Stimulated activated CD4-positive, alpha-beta T cell treated with anti-CD3 and anti-CD28 coated beads, Interleukin-1b, Interleukin-23, amount 100 ng/mL, for 4 hours (primary cell): Measurements from ENCODE around the gene APOLD1.
"Not testable (repeated sequence)": the region's sequence is repeated elsewhere in the genome, so short reads cannot be mapped to it uniquely, and the experiment has no call there.

ENCODE experiments used
- DNase-seq, 2 donors: peaks; one replicate each; pipeline ENCODE4 v3.0.0-alpha.2; 2020; ENCODE audit warnings: low read depth in 2 of 2

The APOLD1 gene

GRCh38 chr12:12839439-12839838 lies 54.0 kb downstream of the APOLD1 start:
- not testable (repeated sequence) for DNase-seq

- no peak for DNase-seq
Observed at GRCh38 chr12:12839873-12840579, 54.6 kb downstream of the APOLD1 start.

- DNase-seq, result no peak
Observed at GRCh38 chr12:12840580-12840899, 55.1 kb downstream of the APOLD1 start.
